ENCODE results near the gene FAM83F. TPM values are rescaled to one million over a fixed set of nuclear protein-coding genes. Genes with fewer than 3 reads are reported as not detected.

The FAM83F gene
- total RNA-seq, 8 experiments from 2014 or later: under 0.01 to 0.47 (median 0.22) TPM

DNA sequence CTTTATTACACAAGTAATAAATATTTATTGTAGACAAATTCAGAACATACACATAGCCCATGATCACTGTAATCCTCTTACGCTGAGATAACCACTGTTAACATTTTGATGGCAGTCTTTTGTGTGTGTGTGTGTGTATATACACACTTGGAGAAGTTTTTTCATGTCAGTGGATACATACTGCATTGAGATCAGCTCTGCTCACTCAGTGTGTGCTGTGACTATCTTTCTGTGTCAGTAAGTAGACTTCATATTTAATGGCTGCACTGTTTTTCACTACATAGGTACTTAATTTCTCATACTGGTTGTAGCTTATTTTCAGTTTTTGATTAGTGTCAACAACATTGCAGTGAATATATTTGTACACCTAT is 82.9 kb downstream of the FAM83F start:
- no peak for ATAC-seq (replicated peaks in 6 of 8)
- WGBS, 10 experiments: 75 to 100% (median 87%) methylated on average over 1 of the region's 1 CpG; no CpG with 5 or more reads in 2 of the 10 experiments
- Histone ChIP-seq H3K27ac (no peak overlapping the region), H3K4me3 (no peak overlapping the region), H3K4me1 (replicated peaks in 1 of 2) (no peaks in the 10 kb centered on the region)
- in situ Hi-C loops (cut with MboI; ENCODE audit: low pct_unique_long_range_greater_than_20kb in 2 of 9, low sequenced_read_pairs in 9 of 9, unreplicated experiment in 9 of 9): no loop called here

DNA sequence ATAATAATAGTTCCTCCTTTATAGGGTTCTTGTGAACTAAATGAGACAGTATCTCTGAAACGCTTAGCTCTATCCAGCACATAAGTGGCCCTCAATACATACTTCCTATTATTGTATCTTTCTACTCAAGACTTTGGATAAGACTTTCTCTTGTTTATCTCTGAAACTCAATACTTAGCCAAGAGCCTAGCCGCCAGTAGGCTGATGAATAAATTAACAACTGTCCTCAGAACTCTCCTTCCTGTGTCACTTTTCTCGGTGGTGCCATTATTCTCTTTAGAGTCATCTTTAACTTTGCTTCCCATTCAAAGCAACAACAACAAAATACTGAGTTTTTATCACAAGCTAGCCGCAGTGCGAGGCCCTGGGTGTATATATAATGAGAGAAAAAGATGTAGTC is 86.9 kb downstream of the FAM83F start:
- no peak overlapping the region for H3K27ac ChIP-seq
- WGBS, 10 experiments: 44 to 94% (median 73%) methylated on average over 1 to 5 of the region's 5 CpGs
- no peak overlapping the region for H3K4me3 ChIP-seq
- no peak for ATAC-seq (replicated peaks in 6 of 8)
- H3K4me1 ChIP-seq (replicated peaks in 1 of 2): no peaks in the 10 kb centered on the region
- in situ Hi-C loops (cut with MboI; ENCODE audit: low pct_unique_long_range_greater_than_20kb in 2 of 9, low sequenced_read_pairs in 9 of 9, unreplicated experiment in 9 of 9): no loop called here

DNA sequence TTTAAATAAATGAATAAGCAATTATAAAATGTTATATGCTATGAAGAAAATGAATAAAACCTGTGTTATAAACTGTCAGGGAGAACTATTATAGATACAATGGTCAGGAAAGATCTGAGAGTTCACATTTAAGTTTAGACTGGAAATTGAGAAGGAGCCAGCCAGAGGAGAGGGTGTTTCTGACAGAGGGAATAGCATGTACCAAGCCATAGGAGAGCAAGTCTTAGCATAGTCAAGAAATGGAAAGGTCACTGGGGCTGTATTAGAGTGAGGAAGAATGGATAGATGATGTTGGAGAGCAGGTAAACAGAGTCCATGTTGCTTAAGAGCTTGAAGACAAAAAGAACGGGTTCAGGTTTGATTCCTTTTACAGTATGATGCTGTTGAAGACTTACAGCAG is 87.4 kb downstream of the FAM83F start:
- ATAC-seq (replicated peaks in 6 of 8): no peak
- Histone ChIP-seq H3K4me1 (replicated peaks in 1 of 2) (no peaks in the 10 kb centered on the region), H3K4me3 (no peak overlapping the region), H3K27ac (no peak overlapping the region)
- 33 to 89% (median 71%) methylated on average over 1 of the region's 1 CpG; no CpG with 5 or more reads in 3 of the 10 experiments for WGBS, 10 experiments
- in situ Hi-C loops (cut with MboI; ENCODE audit: low pct_unique_long_range_greater_than_20kb in 2 of 9, low sequenced_read_pairs in 9 of 9, unreplicated experiment in 9 of 9): no loop called here

- in situ Hi-C loops (cut with MboI; ENCODE audit: low pct_unique_long_range_greater_than_20kb in 2 of 9, low sequenced_read_pairs in 9 of 9, unreplicated experiment in 9 of 9): no loop called here
- Histone ChIP-seq H3K4me1 (replicated peaks in 1 of 2) (no peaks in the 10 kb centered on the region), H3K27ac (no peak overlapping the region), H3K4me3 (no peak overlapping the region)
- ATAC-seq (replicated peaks in 6 of 8): no peak
- 8 to 100% (median 71%) methylated on average over 1 to 3 of the region's 3 CpGs for WGBS, 10 experiments
Measured at GRCh38 chr22:40083794-40084193, 89.0 kb downstream of the FAM83F start.

GRCh38 chr22:40084246-40084645 is 89.5 kb downstream of the FAM83F start:
- Histone ChIP-seq H3K4me1 (replicated peaks in 1 of 2) (no peaks in the 10 kb centered on the region), H3K27ac (no peak overlapping the region), H3K4me3 (no peak overlapping the region)
- in situ Hi-C loops (cut with MboI; ENCODE audit: low pct_unique_long_range_greater_than_20kb in 2 of 9, low sequenced_read_pairs in 9 of 9, unreplicated experiment in 9 of 9): no loop called here
- no peak for ATAC-seq (replicated peaks in 6 of 8)
- WGBS, 10 experiments: 59 to 100% (median 88%) methylated on average over 1 to 5 of the region's 5 CpGs

DNA sequence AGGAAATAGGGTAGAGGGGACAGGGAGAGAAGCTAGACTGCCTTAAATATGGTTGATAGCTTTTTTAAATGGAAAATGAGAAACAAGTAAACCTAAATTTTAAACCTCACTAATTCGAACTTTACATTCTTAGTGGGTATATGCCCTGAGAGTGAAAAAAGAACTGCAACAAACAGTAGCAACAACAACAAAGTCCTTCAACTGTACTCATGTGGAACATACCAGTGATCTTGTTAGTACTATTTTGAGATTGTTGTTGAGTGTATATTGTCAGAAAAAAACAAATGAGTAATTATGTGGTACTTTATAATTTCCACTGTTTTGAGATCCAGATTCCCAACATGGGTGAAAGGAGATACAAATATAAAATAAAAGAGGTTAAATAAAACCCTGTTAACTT is 94.1 kb downstream of the FAM83F start:
- WGBS, 10 experiments: 29 to 100% (median 71%) methylated on average over 1 of the region's 1 CpG; no CpG with 5 or more reads in 3 of the 10 experiments
- in situ Hi-C loops (cut with MboI; ENCODE audit: low pct_unique_long_range_greater_than_20kb in 2 of 9, low sequenced_read_pairs in 9 of 9, unreplicated experiment in 9 of 9): no loop called here
- Histone ChIP-seq H3K4me3 (no peak overlapping the region), H3K27ac (no peak overlapping the region), H3K4me1 (replicated peaks in 1 of 2) (no peaks in the 10 kb centered on the region)
- no peak for ATAC-seq (replicated peaks in 6 of 8)

Other genes starting within 250 kb of the FAM83F start
- under 1 TPM in 2 of 8 experiments, not detected in 6; 0.04 to 0.38 TPM for gene ENTHD1, start 101.2 kb upstream of the FAM83F start, total RNA-seq
- gene GRAP2, start 93.9 kb upstream of the FAM83F start, total RNA-seq: 1 to 10 TPM in 2 of 8 experiments, under 1 TPM in 3, not detected in 3; 0.46 to 1.2 (median 0.76) TPM
- under 1 TPM in 3 of 8 experiments, not detected in 5; 0.14 to 0.31 (median 0.28) TPM for gene TMA7B, start 34.6 kb upstream of the FAM83F start, total RNA-seq
- 10 to 100 TPM; 22.4 to 63.6 (median 29.1) TPM for gene TNRC6B, start 183.0 kb downstream of the FAM83F start, total RNA-seq